ENCODE results near the gene CENPT. TPM values are rescaled to one million over a fixed set of nuclear protein-coding genes. Genes with fewer than 3 reads are reported as not detected.

Gene CENPT
- total and polyA plus RNA-seq, 2 of the 8 experiments (the other 6 are each of a cell fraction or from before 2014, with no cell fraction given) = 42.4 to 53.4 TPM

- TF ChIP-seq CTCF (IDR thresholded peaks at IDR 0.05; ENCODE audit: control extremely low read depth in 1 of 3, insufficient read depth in 1 of 3, low read depth in 1 of 3, low read length in 3 of 3) (peak in 1 of 3 experiments; percentile 7; a peak in 1 of 4 replicates), RBBP5 (IDR thresholded peaks at IDR 0.05; ENCODE audit: borderline replicate concordance, low read depth, low read length) (no peak), PHF8 (conservative IDR thresholded peaks at IDR 0.05; ENCODE audit: low read depth, low read length) (peak; percentile 71), YY1 (IDR thresholded peaks at IDR 0.05; ENCODE audit: low read depth, low read length) (peak; percentile 88), BRCA1 (IDR thresholded peaks at IDR 0.05; ENCODE audit: low read depth, low read length) (peak; percentile 96), CEBPB (IDR thresholded peaks at IDR 0.05; ENCODE audit: low read depth, low read length) (no peak), KDM1A (IDR thresholded peaks at IDR 0.05; ENCODE audit: borderline replicate concordance, low read length) (no peak), RNF2 (IDR thresholded peaks at IDR 0.05; ENCODE audit: borderline replicate concordance, low read depth, low read length, missing control alignments, poor library complexity, severe bottlenecking) (no peak), MAX (IDR thresholded peaks at IDR 0.05) (peak; percentile 81), POLR2A (IDR thresholded peaks at IDR 0.05; ENCODE audit: control extremely low read depth in 1 of 2, low read depth in 2 of 2, low read length in 2 of 2) (peak in 1 of 2 experiments; percentile 84; a peak in 2 of 3 replicates), TBP (IDR thresholded peaks at IDR 0.05; ENCODE audit: low read depth, low read length) (peak; percentile 89), SIX5 (IDR thresholded peaks at IDR 0.05; ENCODE audit: low read depth, low read length) (peak; percentile 90), FOSL1 (IDR thresholded peaks at IDR 0.05; ENCODE audit: insufficient read depth, low read depth, low read length) (no peak), SP2 (IDR thresholded peaks at IDR 0.05; ENCODE audit: low read length) (no peak), KDM4A (IDR thresholded peaks at IDR 0.05; ENCODE audit: low read depth, low read length, severe bottlenecking) (peak; percentile 76), TCF12 (IDR thresholded peaks at IDR 0.05; ENCODE audit: low read depth, low read length) (0 out of 2 replicates have a peak, but pooled peaks have one; percentile 13)
- TF ChIP-seq, protein P1, sequence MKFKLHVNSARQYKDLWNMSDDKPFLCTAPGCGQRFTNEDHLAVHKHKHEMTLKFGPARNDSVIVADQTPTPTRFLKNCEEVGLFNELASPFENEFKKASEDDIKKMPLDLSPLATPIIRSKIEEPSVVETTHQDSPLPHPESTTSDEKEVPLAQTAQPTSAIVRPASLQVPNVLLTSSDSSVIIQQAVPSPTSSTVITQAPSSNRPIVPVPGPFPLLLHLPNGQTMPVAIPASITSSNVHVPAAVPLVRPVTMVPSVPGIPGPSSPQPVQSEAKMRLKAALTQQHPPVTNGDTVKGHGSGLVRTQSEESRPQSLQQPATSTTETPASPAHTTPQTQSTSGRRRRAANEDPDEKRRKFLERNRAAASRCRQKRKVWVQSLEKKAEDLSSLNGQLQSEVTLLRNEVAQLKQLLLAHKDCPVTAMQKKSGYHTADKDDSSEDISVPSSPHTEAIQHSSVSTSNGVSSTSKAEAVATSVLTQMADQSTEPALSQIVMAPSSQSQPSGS (IDR thresholded peaks at IDR 0.05; ENCODE audit: low read length) = 0 out of 2 replicates have a peak, but pooled peaks have one; percentile 62
- TF ChIP-seq, protein P2, sequence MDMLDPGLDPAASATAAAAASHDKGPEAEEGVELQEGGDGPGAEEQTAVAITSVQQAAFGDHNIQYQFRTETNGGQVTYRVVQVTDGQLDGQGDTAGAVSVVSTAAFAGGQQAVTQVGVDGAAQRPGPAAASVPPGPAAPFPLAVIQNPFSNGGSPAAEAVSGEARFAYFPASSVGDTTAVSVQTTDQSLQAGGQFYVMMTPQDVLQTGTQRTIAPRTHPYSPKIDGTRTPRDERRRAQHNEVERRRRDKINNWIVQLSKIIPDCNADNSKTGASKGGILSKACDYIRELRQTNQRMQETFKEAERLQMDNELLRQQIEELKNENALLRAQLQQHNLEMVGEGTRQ (IDR thresholded peaks at IDR 0.05; ENCODE audit: low read length) = no peak
Measured at GRCh38 chr16:67833415-67834241, 13.9 kb downstream of the CENPT start (continued).
